Liver (tissue), 3 donors: ENCODE results near the gene CDO1.

Experiments used
- CTCF ChIP-seq: fragments of 150-350 bp; IDR thresholded peaks from 2 replicates; pipeline ENCODE4 v1.5.1; 2017; ENCODE audit warnings: improper control_type of control experiment, low read depth, low read length; ENCODE audit not compliant: missing input control
- GABPA ChIP-seq, 2 donors: IDR thresholded peaks in 1 of 2; conservative IDR thresholded peaks in 1 of 2; 2 replicates each; pipeline ENCODE4 v1.6.1; 2016; ENCODE audit warnings: antibody characterized with exemption in 2 of 2, mild to moderate bottlenecking in 1 of 2, moderate library complexity in 1 of 2
- JUND ChIP-seq, 2 donors: IDR thresholded peaks; 2 replicates each; pipeline ENCODE4 v1.6.1; 2016; ENCODE audit warnings: antibody characterized with exemption in 2 of 2
- MAX ChIP-seq: IDR thresholded peaks from 2 replicates; pipeline ENCODE4 v1.6.1; 2016; ENCODE audit warnings: antibody characterized with exemption
- RAD21 ChIP-seq, 2 donors: IDR thresholded peaks; 2 replicates each; pipeline ENCODE4 v1.6.1; 2016; ENCODE audit warnings: antibody characterized with exemption in 2 of 2, mild to moderate bottlenecking in 2 of 2
- REST ChIP-seq: IDR thresholded peaks from 2 replicates; pipeline ENCODE4 v1.6.1; 2016; ENCODE audit warnings: antibody characterized with exemption, mild to moderate bottlenecking
- RXRA ChIP-seq, 2 donors: IDR thresholded peaks; 2 replicates each; pipeline ENCODE4 v1.6.1; 2017 to 2018; ENCODE audit warnings: antibody characterized with exemption in 2 of 2, mild to moderate bottlenecking in 1 of 2
- SP1 ChIP-seq: IDR thresholded peaks from 2 replicates; pipeline ENCODE4 v1.6.1; 2018; ENCODE audit warnings: antibody characterized with exemption, mild to moderate bottlenecking
- TAF1 ChIP-seq: conservative IDR thresholded peaks from 2 replicates; pipeline ENCODE4 v1.6.1; 2016; ENCODE audit warnings: antibody characterized with exemption, mild to moderate bottlenecking
- ZBTB33 ChIP-seq: IDR thresholded peaks from 2 replicates; pipeline ENCODE4 v1.6.1; 2016; ENCODE audit warnings: antibody characterized with exemption
- donor health status: healthy.
- donor health status: healthy.

- TF ChIP-seq CTCF (no peak), RAD21 (IDR thresholded peaks at IDR 0.05) (no peak), REST (no peak), JUND (IDR thresholded peaks at IDR 0.05) (no peak), TAF1 (no peak), SP1 (no peak), GABPA (IDR thresholded peaks at IDR 0.05 in 1 of 2, conservative IDR thresholded peaks at IDR 0.05 in 1 of 2) (no peak), MAX (no peak), ZBTB33 (no peak), RXRA (IDR thresholded peaks at IDR 0.05) (no peak)
These were observed 2.7 kb downstream of the CDO1 start for GRCh38 chr5:115813719-115814118.
